ENCODE measurements around the gene SLC38A2.

Gene SLC38A2

GRCh38 chr12:46383654-46384450 is 11.3 kb upstream of the SLC38A2 start (continued):
- TF ChIP-seq, protein P1, sequence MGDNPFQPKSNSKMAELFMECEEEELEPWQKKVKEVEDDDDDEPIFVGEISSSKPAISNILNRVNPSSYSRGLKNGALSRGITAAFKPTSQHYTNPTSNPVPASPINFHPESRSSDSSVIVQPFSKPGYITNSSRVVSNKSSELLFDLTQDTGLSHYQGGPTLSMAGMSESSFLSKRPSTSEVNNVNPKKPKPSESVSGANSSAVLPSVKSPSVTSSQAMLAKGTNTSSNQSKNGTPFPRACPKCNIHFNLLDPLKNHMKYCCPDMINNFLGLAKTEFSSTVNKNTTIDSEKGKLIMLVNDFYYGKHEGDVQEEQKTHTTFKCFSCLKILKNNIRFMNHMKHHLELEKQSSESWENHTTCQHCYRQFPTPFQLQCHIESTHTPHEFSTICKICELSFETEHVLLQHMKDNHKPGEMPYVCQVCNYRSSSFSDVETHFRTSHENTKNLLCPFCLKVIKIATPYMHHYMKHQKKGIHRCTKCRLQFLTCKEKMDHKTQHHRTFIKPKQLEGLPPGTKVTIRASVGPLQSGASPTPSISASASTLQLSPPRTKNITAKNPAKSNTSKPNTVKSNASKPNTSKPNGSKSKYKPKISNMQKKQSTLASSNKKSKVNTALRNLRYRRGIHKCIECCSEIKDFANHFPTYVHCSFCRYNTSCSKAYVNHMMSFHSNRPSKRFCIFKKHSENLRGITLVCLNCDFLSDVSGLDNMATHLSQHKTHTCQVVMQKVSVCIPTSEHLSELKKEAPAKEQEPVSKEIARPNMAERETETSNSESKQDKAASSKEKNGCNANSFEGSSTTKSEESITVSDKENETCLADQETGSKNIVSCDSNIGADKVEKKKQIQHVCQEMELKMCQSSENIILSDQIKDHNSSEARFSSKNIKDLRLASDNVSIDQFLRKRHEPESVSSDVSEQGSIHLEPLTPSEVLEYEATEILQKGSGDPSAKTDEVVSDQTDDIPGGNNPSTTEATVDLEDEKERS (tag by site-specific recombination; IDR thresholded peaks at IDR 0.05), result 0 out of 2 replicates have a peak, but pooled peaks have one; percentile 55
- TF ChIP-seq ZNF426 (tag by site-specific recombination; IDR thresholded peaks at IDR 0.05), result no peak
- TF ChIP-seq ZNF266 (tag by site-specific recombination; IDR thresholded peaks at IDR 0.05; ENCODE audit: low read depth), result no peak

DNA sequence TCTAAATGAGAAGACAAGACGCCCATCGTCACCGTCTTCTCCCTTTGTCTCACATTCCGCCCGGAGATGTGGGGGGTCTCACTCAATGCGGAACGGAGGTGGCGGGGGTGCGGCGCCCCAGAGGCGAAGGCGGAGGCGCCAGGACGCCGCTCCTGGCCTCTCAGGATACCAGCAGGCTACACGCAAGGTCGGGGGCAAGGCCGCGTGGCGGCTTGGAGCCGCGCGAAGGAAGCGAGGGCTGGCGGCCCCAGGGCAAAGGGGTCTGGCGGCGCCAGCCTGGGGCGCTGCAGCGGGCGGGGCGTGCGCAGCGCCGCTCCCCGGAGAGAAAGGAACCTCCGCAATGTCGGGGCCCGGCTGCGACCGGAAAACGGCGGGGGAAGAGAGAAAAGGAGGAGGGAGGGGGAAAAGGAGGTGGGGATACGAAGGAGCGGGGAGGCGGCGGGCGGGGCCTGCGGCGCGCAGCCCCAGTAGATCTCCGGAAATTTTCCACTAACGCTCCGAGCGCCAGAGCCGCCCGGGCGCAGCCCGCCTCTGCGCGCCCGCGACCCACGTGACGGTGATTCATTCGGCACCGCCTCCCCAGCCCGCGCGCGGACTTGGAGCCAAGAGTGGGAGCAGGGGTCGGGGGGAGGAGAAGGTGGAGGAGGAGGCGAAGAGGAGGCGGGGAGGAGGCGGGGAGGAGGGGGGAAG is 10.5 kb upstream of the SLC38A2 start:
- H3K27ac ChIP-seq (ENCODE audit: extremely low read depth, low read depth, low read length), result peak overlapping the region; percentile 96
- no peaks in the 10 kb centered on the region for H3K36me3 ChIP-seq (ENCODE audit: control insufficient read depth in 2 of 2, insufficient read depth in 1 of 2, low read length in 2 of 2)
- no peaks in the 10 kb centered on the region for H3K9me3 ChIP-seq (ENCODE audit: control insufficient read depth, insufficient read depth, low read depth, low read length)
- ChIA-PET CTCF (no interaction called here), POLR2A (interaction anchor here (1.0 to 1.8 kb wide), 3 partner anchors 11 to 15 kb away, joined by 3 to 6 read pairs (median 5); no protein-coding TSS in a partner anchor)
- H3K4me3 ChIP-seq (ENCODE audit: low read depth, low read length), result peak overlapping the region; percentile 65
- H3K4me1 ChIP-seq (ENCODE audit: control insufficient read depth, insufficient read depth, low read length), result peaks cover 17% of the 10 kb centered on the region
- TF ChIP-seq HOXC10 (CRISPR knock-in tag; IDR thresholded peaks at IDR 0.05) (0 out of 2 replicates have a peak, but pooled peaks have one; percentile 22), ZBTB8A (tag by site-specific recombination; IDR thresholded peaks at IDR 0.05) (peak; percentile 98), ZNF202 (tag by site-specific recombination; IDR thresholded peaks at IDR 0.05; ENCODE audit: borderline replicate concordance) (no peak), ZFP3 (tag by site-specific recombination; IDR thresholded peaks at IDR 0.05; ENCODE audit: low read depth) (no peak), MEIS1 (CRISPR knock-in tag; IDR thresholded peaks at IDR 0.05; ENCODE audit: borderline replicate concordance) (no peak), ZNF24 (tag by site-specific recombination; IDR thresholded peaks at IDR 0.05) (no peak), ZSCAN23 (tag by site-specific recombination; IDR thresholded peaks at IDR 0.05) (no peak), ZBTB17 (tag by site-specific recombination; IDR thresholded peaks at IDR 0.05) (peak; percentile 84), ZNF350 (tag by site-specific recombination; IDR thresholded peaks at IDR 0.05) (no peak), ZNF175 (tag by site-specific recombination; IDR thresholded peaks at IDR 0.05) (no peak), ZNF707 (tag by site-specific recombination; IDR thresholded peaks at IDR 0.05) (no peak), ZFHX2 (tag by site-specific recombination; conservative IDR thresholded peaks at IDR 0.05) (peak; percentile 99), KLF8 (tag by site-specific recombination; IDR thresholded peaks at IDR 0.05) (peak; percentile 91), WT1 (tag by site-specific recombination; IDR thresholded peaks at IDR 0.05) (peak; percentile 78), ZBTB49 (tag by site-specific recombination; IDR thresholded peaks at IDR 0.05; ENCODE audit: low read depth) (no peak)
- TF ChIP-seq, protein P2, sequence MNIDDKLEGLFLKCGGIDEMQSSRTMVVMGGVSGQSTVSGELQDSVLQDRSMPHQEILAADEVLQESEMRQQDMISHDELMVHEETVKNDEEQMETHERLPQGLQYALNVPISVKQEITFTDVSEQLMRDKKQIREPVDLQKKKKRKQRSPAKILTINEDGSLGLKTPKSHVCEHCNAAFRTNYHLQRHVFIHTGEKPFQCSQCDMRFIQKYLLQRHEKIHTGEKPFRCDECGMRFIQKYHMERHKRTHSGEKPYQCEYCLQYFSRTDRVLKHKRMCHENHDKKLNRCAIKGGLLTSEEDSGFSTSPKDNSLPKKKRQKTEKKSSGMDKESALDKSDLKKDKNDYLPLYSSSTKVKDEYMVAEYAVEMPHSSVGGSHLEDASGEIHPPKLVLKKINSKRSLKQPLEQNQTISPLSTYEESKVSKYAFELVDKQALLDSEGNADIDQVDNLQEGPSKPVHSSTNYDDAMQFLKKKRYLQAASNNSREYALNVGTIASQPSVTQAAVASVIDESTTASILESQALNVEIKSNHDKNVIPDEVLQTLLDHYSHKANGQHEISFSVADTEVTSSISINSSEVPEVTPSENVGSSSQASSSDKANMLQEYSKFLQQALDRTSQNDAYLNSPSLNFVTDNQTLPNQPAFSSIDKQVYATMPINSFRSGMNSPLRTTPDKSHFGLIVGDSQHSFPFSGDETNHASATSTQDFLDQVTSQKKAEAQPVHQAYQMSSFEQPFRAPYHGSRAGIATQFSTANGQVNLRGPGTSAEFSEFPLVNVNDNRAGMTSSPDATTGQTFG (tag by site-specific recombination; IDR thresholded peaks at IDR 0.05; ENCODE audit: borderline replicate concordance), result no peak
- TF ChIP-seq, protein P3, sequence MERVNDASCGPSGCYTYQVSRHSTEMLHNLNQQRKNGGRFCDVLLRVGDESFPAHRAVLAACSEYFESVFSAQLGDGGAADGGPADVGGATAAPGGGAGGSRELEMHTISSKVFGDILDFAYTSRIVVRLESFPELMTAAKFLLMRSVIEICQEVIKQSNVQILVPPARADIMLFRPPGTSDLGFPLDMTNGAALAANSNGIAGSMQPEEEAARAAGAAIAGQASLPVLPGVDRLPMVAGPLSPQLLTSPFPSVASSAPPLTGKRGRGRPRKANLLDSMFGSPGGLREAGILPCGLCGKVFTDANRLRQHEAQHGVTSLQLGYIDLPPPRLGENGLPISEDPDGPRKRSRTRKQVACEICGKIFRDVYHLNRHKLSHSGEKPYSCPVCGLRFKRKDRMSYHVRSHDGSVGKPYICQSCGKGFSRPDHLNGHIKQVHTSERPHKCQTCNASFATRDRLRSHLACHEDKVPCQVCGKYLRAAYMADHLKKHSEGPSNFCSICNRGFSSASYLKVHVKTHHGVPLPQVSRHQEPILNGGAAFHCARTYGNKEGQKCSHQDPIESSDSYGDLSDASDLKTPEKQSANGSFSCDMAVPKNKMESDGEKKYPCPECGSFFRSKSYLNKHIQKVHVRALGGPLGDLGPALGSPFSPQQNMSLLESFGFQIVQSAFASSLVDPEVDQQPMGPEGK (tag by site-specific recombination; IDR thresholded peaks at IDR 0.05), result no peak
- TF ChIP-seq, protein P4, sequence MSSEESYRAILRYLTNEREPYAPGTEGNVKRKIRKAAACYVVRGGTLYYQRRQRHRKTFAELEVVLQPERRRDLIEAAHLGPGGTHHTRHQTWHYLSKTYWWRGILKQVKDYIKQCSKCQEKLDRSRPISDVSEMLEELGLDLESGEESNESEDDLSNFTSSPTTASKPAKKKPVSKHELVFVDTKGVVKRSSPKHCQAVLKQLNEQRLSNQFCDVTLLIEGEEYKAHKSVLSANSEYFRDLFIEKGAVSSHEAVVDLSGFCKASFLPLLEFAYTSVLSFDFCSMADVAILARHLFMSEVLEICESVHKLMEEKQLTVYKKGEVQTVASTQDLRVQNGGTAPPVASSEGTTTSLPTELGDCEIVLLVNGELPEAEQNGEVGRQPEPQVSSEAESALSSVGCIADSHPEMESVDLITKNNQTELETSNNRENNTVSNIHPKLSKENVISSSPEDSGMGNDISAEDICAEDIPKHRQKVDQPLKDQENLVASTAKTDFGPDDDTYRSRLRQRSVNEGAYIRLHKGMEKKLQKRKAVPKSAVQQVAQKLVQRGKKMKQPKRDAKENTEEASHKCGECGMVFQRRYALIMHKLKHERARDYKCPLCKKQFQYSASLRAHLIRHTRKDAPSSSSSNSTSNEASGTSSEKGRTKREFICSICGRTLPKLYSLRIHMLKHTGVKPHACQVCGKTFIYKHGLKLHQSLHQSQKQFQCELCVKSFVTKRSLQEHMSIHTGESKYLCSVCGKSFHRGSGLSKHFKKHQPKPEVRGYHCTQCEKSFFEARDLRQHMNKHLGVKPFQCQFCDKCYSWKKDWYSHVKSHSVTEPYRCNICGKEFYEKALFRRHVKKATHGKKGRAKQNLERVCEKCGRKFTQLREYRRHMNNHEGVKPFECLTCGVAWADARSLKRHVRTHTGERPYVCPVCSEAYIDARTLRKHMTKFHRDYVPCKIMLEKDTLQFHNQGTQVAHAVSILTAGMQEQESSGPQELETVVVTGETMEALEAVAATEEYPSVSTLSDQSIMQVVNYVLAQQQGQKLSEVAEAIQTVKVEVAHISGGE (tag by site-specific recombination; conservative IDR thresholded peaks at IDR 0.05; ENCODE audit: low read depth), result peak; percentile 74
